ENCODE measurements around the gene ARMC9. TPM values are rescaled to one million over a fixed set of nuclear protein-coding genes. Genes with fewer than 3 reads are reported as not detected.

The ARMC9 gene
- total RNA-seq, 1 donor from 2014 or later = 40.8 TPM

DNA sequence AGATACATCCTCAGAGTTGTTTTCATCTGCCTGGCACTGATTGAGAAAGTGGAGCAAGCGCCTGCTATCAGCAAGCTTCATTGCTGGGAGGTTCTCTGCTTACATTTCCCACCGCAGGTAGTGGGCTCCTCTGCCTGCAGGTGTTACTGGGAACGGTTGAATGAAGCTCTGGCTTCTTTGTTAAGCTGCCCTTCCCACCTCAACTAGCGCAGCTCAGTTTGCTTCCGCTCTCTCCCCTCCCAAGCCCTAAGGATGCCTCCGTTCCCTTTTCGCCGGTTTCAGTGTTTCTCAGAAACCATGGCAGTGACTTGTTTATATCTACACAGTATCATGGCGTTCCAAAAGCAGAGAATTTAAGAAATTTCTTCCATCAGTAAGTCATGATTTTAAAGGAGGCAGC lies 124.9 kb downstream of the ARMC9 start:
- Mint-ChIP-seq H3K4me1 (ENCODE audit: low read depth) (peaks cover 4% of the 10 kb centered on the region), H3K36me3 (ENCODE audit: insufficient read depth) (peaks cover 7% of the 10 kb centered on the region), H3K4me3 (ENCODE audit: low read depth) (no peak overlapping the region), H3K9me3 (ENCODE audit: low read depth) (no peaks in the 10 kb centered on the region), H3K27ac (no peak overlapping the region), H3K27me3 (no peaks in the 10 kb centered on the region)
- TF ChIP-seq, protein P1, sequence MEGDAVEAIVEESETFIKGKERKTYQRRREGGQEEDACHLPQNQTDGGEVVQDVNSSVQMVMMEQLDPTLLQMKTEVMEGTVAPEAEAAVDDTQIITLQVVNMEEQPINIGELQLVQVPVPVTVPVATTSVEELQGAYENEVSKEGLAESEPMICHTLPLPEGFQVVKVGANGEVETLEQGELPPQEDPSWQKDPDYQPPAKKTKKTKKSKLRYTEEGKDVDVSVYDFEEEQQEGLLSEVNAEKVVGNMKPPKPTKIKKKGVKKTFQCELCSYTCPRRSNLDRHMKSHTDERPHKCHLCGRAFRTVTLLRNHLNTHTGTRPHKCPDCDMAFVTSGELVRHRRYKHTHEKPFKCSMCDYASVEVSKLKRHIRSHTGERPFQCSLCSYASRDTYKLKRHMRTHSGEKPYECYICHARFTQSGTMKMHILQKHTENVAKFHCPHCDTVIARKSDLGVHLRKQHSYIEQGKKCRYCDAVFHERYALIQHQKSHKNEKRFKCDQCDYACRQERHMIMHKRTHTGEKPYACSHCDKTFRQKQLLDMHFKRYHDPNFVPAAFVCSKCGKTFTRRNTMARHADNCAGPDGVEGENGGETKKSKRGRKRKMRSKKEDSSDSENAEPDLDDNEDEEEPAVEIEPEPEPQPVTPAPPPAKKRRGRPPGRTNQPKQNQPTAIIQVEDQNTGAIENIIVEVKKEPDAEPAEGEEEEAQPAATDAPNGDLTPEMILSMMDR (IDR thresholded peaks at IDR 0.05; ENCODE audit: unreplicated experiment) = no peak
- DNase-seq (ENCODE audit: low spot score, unreplicated experiment) = no peak

DNA sequence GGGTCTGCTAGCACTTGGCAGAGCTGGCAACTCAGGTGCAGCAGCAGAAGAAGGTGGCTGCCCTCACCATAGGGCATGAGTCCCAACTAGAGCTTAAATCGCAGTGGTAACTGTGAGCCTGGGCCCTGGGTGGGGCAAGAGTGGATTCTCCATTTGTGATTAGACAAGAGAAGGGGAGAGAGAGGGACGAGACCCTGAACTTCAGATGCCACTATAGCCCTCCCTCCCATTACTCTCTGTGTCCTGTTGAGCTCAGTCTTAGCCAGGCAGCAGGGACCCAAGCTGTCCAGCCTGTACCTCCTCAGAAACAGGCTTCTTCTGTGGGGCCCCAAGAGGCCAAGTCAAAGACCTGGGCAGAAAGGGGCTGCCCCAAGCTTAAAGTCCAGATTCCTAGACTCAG lies 127.4 kb downstream of the ARMC9 start:
- H3K4me3 Mint-ChIP-seq (ENCODE audit: low read depth) = no peak overlapping the region
- no peaks in the 10 kb centered on the region for H3K27me3 Mint-ChIP-seq

DNA sequence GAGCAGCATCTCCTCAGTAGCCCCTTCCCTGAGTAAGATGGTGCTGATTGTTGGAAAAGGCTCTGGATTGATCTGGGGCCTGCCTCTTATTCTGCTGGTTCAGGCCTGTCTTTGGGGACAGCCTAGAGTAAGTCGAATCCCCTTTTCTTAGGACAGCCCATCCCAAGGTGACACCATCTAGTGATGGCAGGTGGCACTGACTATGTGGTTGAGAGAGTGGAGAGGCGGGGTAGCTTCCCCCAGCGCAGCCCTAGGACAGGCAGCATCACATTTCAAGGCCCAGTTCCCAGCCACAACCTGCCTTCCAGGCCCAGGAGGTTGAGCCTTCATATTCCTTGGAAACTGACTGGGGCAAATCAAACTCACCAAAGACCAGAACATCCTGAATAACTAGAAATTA lies 128.0 kb downstream of the ARMC9 start:
- no peak overlapping the region for H3K4me3 Mint-ChIP-seq (ENCODE audit: low read depth)
- H3K36me3 Mint-ChIP-seq (ENCODE audit: insufficient read depth) = peaks cover 12% of the 10 kb centered on the region
- peaks cover 4% of the 10 kb centered on the region for H3K4me1 Mint-ChIP-seq (ENCODE audit: low read depth)
- DNase-seq (ENCODE audit: low spot score, unreplicated experiment) = no peak
- no peaks in the 10 kb centered on the region for H3K27me3 Mint-ChIP-seq
- no peak overlapping the region for H3K27ac Mint-ChIP-seq
- H3K9me3 Mint-ChIP-seq (ENCODE audit: low read depth) = no peaks in the 10 kb centered on the region
- TF ChIP-seq, protein P1 (IDR thresholded peaks at IDR 0.05; ENCODE audit: unreplicated experiment) = no peak

More for the DNA sequence above, 127.4 kb downstream of the ARMC9 start:
- Mint-ChIP-seq H3K36me3 (ENCODE audit: insufficient read depth) (peaks cover 10% of the 10 kb centered on the region), H3K27ac (no peak overlapping the region), H3K4me1 (ENCODE audit: low read depth) (peaks cover 4% of the 10 kb centered on the region), H3K9me3 (ENCODE audit: low read depth) (no peaks in the 10 kb centered on the region)
- no peak for DNase-seq (ENCODE audit: low spot score, unreplicated experiment)
- TF ChIP-seq, protein P1 (IDR thresholded peaks at IDR 0.05; ENCODE audit: unreplicated experiment) = no peak

DNA sequence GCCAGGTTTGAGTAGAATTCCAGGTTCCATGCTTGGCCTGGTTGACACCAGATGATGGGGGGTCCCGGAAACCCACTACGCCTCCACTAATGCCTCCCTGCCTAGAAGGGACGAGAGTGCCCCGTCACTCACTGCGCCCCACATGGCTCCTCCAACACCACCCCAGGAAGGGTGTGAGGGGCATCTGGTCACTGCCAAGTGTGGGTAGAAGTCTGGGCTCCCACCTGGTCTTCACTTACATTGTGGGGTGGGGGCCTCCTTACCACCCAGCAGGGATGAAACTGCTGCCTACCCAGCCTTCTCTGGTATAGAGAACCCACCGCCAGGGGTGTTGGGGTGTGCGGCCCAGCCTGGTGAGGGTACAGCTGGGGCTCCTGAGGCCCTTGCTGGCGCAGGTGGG lies 131.9 kb downstream of the ARMC9 start:
- Mint-ChIP-seq H3K27ac (no peak overlapping the region), H3K4me1 (ENCODE audit: low read depth) (peaks cover 4% of the 10 kb centered on the region), H3K4me3 (ENCODE audit: low read depth) (no peak overlapping the region), H3K9me3 (ENCODE audit: low read depth) (no peaks in the 10 kb centered on the region), H3K27me3 (no peaks in the 10 kb centered on the region), H3K36me3 (ENCODE audit: insufficient read depth) (peaks cover 33% of the 10 kb centered on the region)
- DNase-seq (ENCODE audit: low spot score, unreplicated experiment) = no peak
- TF ChIP-seq, protein P1 (IDR thresholded peaks at IDR 0.05; ENCODE audit: unreplicated experiment) = no peak

DNA sequence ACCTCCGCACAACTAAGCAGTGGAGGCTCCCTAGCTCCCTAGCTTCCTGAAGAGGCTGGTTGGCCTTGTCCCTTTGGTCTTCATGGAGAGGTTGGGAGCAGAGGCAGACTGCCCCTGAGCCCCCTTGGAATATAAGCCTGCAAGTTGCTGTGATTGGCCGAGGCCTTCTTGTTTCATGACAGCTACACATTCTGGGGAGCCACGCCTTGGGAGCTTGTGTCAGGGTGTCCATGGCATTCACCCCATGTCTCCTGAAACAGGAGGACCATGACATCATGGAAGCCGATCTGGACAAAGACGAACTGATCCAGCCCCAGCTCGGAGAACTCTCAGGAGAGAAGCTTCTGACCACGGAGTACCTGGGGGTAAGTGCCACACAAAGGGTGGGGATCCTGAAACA lies 133.1 kb downstream of the ARMC9 start:
- no peak for DNase-seq (ENCODE audit: low spot score, unreplicated experiment)
- peaks cover 33% of the 10 kb centered on the region for H3K36me3 Mint-ChIP-seq (ENCODE audit: insufficient read depth)
- H3K4me1 Mint-ChIP-seq (ENCODE audit: low read depth) = peaks cover 4% of the 10 kb centered on the region

More for the DNA sequence above, 133.1 kb downstream of the ARMC9 start:
- H3K4me3 Mint-ChIP-seq (ENCODE audit: low read depth) = no peak overlapping the region
- no peak overlapping the region for H3K27ac Mint-ChIP-seq
- TF ChIP-seq, protein P1 (IDR thresholded peaks at IDR 0.05; ENCODE audit: unreplicated experiment) = no peak
- no peaks in the 10 kb centered on the region for H3K9me3 Mint-ChIP-seq (ENCODE audit: low read depth)
- H3K27me3 Mint-ChIP-seq = no peaks in the 10 kb centered on the region
